Memory B cell (primary cell): ENCODE measurements around the gene ZNF805.
"Not testable (repeated sequence)": the region's sequence is repeated elsewhere in the genome, so short reads cannot be mapped to it uniquely, and the experiment has no call there.

Source experiments
- ATAC-seq: fragments of 150-1000 bp; cut with Tn5 transposase; 2 replicates; pipeline ENCODE4 v1.10.0; 2021; ENCODE audit warnings: low read depth, mild to moderate bottlenecking, moderate library complexity
- DNase-seq, 2 donors: peaks; one replicate each; pipeline ENCODE4 v3.0.0; 2022; ENCODE audit warnings: low spot score in 2 of 2
- H3K27ac Mint-ChIP-seq: one replicate; pipeline ENCODE4 v1.8.0; 2022; ENCODE audit warnings: mild to moderate bottlenecking, moderate library complexity, mixed read lengths
- H3K27me3 Mint-ChIP-seq: one replicate; pipeline ENCODE4 v1.8.0; 2022; ENCODE audit warnings: mixed read lengths
- H3K36me3 Mint-ChIP-seq: one replicate; pipeline ENCODE4 v1.8.0; 2022; ENCODE audit warnings: mild to moderate bottlenecking, mixed read lengths
- H3K4me1 Mint-ChIP-seq: one replicate; pipeline ENCODE4 v1.8.0; 2022; ENCODE audit warnings: mixed read lengths
- H3K4me3 Mint-ChIP-seq: one replicate; pipeline ENCODE4 v1.8.0; 2022; ENCODE audit warnings: mild to moderate bottlenecking, moderate library complexity, mixed read lengths
- H3K9me3 Mint-ChIP-seq: one replicate; pipeline ENCODE4 v1.8.0; 2022; ENCODE audit warnings: mixed read lengths

ZNF805 gene

GRCh38 chr19:57244513-57244912, 4.1 kb downstream of the ZNF805 start:
- ATAC-seq (no peak), DNase-seq (no peak)
- no peaks in the 10 kb centered on the region for H3K9me3 Mint-ChIP-seq
- no peaks in the 10 kb centered on the region for H3K27me3 Mint-ChIP-seq
- peaks cover 21% of the 10 kb centered on the region for H3K4me1 Mint-ChIP-seq
- H3K27ac Mint-ChIP-seq = peak overlapping the region; percentile 47
- H3K36me3 Mint-ChIP-seq = peaks cover 21% of the 10 kb centered on the region
- no peak overlapping the region for H3K4me3 Mint-ChIP-seq

GRCh38 chr19:57245066-57245465, 4.6 kb downstream of the ZNF805 start:
- Mint-ChIP-seq H3K27ac (peak overlapping the region; percentile 47), H3K27me3 (no peaks in the 10 kb centered on the region), H3K4me3 (no peak overlapping the region), H3K9me3 (no peaks in the 10 kb centered on the region), H3K4me1 (peaks cover 22% of the 10 kb centered on the region), H3K36me3 (peaks cover 23% of the 10 kb centered on the region)
- DNase-seq (no peak), ATAC-seq (no peak)

DNA sequence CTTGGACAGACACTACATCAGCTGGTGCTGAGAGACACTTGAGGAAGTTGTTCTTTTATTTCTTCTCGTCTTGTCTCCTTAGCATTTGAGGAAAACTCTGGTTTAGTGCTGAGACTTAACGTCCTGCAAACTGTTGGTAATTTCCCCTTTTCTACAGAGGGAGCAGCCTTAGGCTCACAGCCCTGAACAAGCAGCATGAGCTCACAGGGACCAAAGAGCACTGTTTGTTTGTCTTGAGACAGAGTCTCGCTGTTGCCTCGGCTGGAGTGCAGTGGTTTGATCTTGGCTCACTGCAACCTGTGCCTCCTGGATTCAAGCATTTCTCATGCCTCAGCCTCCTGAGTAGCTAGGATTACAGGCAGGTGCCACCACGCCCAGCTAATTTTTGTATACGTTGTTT, 5.5 kb downstream of the ZNF805 start:
- ATAC-seq (no peak), DNase-seq (no peak)
- Mint-ChIP-seq H3K27me3 (no peaks in the 10 kb centered on the region), H3K36me3 (peaks cover 30% of the 10 kb centered on the region), H3K9me3 (no peaks in the 10 kb centered on the region), H3K4me3 (no peak overlapping the region), H3K4me1 (peaks cover 22% of the 10 kb centered on the region), H3K27ac (no peak overlapping the region)

DNA sequence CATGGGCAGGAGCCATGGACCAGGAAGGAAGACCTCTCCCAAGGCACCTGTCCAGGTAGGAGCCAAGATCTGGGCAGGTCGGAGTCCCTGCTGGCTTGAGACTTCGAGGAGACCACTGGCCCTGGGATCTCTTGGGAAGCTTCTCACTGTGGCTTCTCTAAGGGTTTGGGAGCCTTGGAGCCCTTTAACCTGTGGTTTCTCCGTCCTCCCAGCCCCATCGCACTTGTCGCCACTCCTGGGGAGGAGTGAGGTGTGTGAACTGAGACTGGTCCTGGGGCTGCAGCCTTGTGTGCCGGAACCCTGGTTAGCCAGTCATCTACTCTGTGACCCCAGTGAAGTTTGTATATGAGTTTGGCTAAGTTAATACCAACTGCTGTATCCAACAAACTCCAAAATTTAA, 8.2 kb downstream of the ZNF805 start:
- Mint-ChIP-seq H3K27me3 (no peaks in the 10 kb centered on the region), H3K4me3 (no peak overlapping the region), H3K27ac (no peak overlapping the region), H3K4me1 (peaks cover 10% of the 10 kb centered on the region), H3K9me3 (no peaks in the 10 kb centered on the region), H3K36me3 (peaks cover 48% of the 10 kb centered on the region)
- DNase-seq = no peak
- no peak for ATAC-seq

DNA sequence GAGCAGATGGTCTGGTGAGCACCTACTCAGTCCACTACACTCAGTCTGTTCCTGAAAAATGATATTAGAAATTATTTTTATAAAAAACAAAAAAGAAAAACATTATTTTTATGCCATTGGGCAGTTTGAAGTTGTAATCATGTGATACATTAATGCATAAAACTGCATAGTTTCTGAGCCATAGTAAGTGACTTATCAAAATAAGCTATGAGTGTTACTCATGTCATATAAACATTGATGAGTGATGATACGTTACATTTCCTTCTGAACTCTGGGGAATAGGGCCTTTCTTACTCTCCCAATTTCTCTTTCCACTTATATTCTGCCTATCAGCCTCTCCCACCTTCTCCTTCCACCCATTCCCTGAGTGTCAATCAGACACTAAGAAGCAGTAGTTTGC, 8.9 kb downstream of the ZNF805 start:
- Mint-ChIP-seq H3K36me3 (peaks cover 53% of the 10 kb centered on the region), H3K27ac (no peak overlapping the region), H3K4me1 (peaks cover 10% of the 10 kb centered on the region), H3K4me3 (no peak overlapping the region), H3K27me3 (no peaks in the 10 kb centered on the region), H3K9me3 (no peaks in the 10 kb centered on the region)
- ATAC-seq (no peak), DNase-seq (no peak)

DNA sequence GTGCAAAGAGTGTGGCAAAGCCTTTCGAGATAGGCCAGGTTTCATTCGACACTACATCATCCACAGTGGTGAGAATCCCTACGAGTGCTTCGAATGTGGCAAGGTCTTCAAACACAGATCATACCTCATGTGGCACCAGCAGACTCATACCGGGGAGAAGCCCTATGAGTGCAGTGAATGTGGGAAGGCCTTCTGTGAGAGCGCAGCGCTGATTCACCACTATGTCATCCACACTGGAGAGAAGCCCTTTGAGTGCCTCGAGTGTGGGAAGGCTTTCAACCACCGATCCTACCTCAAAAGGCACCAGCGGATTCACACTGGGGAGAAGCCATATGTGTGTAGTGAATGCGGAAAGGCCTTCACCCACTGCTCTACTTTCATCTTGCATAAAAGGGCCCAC, 13.3 kb downstream of the ZNF805 start:
- not testable (repeated sequence) for H3K4me1 Mint-ChIP-seq, H3K4me3 Mint-ChIP-seq, H3K27me3 Mint-ChIP-seq, H3K9me3 Mint-ChIP-seq, ATAC-seq, DNase-seq, H3K27ac Mint-ChIP-seq
- peaks cover 43% of the 10 kb centered on the region for H3K36me3 Mint-ChIP-seq

DNA sequence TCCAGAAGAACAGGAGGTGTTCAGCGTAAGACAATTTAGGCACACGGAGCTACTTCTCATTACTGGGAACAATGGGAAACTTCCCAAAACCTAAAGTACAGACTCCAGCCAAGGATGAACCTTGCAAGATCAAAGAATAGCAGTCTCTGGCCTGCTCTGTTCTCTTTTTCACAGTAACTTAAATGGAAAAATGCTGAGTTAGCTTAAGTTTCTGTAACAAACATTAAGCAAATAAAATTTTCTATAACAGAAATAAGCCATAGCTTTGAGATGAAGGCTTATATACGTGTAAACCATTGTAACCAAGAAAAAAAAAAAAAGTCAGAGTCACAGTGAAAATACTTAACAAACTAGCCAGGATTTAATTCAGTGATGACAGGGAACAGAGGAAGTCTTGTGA, 21.6 kb downstream of the ZNF805 start:
- no peak overlapping the region for H3K27ac Mint-ChIP-seq
- ATAC-seq (no peak), DNase-seq (no peak)
- H3K4me1 Mint-ChIP-seq = peaks cover 13% of the 10 kb centered on the region
- H3K27me3 Mint-ChIP-seq = no peaks in the 10 kb centered on the region
- peaks cover 1% of the 10 kb centered on the region for H3K9me3 Mint-ChIP-seq
- H3K4me3 Mint-ChIP-seq = no peak overlapping the region
- peaks cover 31% of the 10 kb centered on the region for H3K36me3 Mint-ChIP-seq

GRCh38 chr19:57263244-57263741, 22.9 kb downstream of the ZNF805 start:
- H3K9me3 Mint-ChIP-seq = peaks cover 1% of the 10 kb centered on the region
- H3K4me1 Mint-ChIP-seq = peaks cover 16% of the 10 kb centered on the region
- H3K4me3 Mint-ChIP-seq = no peak overlapping the region
- no peak overlapping the region for H3K27ac Mint-ChIP-seq
- DNase-seq = no peak
- no peak for ATAC-seq
- H3K36me3 Mint-ChIP-seq = peaks cover 28% of the 10 kb centered on the region
- H3K27me3 Mint-ChIP-seq = no peaks in the 10 kb centered on the region

DNA sequence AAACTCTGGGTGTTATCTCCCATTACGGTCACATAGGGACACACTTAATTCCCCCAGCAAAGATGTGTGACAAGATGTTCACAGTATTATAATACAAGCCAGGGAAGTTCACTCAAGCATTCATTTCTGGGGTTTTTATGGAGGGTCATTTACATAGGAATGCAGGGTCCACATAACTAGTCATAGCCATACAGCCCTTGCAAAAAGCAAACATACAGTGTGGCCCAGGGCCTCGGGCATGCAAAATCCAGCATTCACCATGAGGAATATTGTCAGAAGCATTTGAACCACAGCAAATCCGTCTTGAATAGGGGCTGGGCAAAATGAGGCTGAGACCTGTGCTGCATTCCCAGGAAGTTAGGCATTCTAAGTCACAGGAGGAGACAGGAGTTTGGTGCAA, 26.9 kb downstream of the ZNF805 start:
- no peaks in the 10 kb centered on the region for H3K27me3 Mint-ChIP-seq
- H3K4me3 Mint-ChIP-seq = no peak overlapping the region
- no peak for ATAC-seq
- DNase-seq = no peak
- peaks cover 35% of the 10 kb centered on the region for H3K4me1 Mint-ChIP-seq
- H3K27ac Mint-ChIP-seq = no peak overlapping the region
- peaks cover 12% of the 10 kb centered on the region for H3K36me3 Mint-ChIP-seq
- H3K9me3 Mint-ChIP-seq = peaks cover 3% of the 10 kb centered on the region

GRCh38 chr19:57269515-57270250, 29.3 kb downstream of the ZNF805 start:
- H3K4me3 Mint-ChIP-seq = peak overlapping the region; percentile 76
- H3K27me3 Mint-ChIP-seq = no peaks in the 10 kb centered on the region
- ATAC-seq (peak; percentile 85), DNase-seq (peak in 1 of 2 donors; percentile 18)
- H3K9me3 Mint-ChIP-seq = peaks cover 3% of the 10 kb centered on the region
- peaks cover 18% of the 10 kb centered on the region for H3K36me3 Mint-ChIP-seq
- H3K27ac Mint-ChIP-seq = peak overlapping the region; percentile 85
- peaks cover 39% of the 10 kb centered on the region for H3K4me1 Mint-ChIP-seq

- DNase-seq (no peak), ATAC-seq (no peak)
- H3K4me3 Mint-ChIP-seq = no peak overlapping the region
- no peak overlapping the region for H3K27ac Mint-ChIP-seq
- H3K4me1 Mint-ChIP-seq = peaks cover 34% of the 10 kb centered on the region
- H3K36me3 Mint-ChIP-seq = peaks cover 14% of the 10 kb centered on the region
- peaks cover 1% of the 10 kb centered on the region for H3K9me3 Mint-ChIP-seq
- no peaks in the 10 kb centered on the region for H3K27me3 Mint-ChIP-seq
These were observed 30.8 kb downstream of the ZNF805 start for GRCh38 chr19:57271280-57271679.

GRCh38 chr19:57273014-57273413, 32.6 kb downstream of the ZNF805 start:
- ATAC-seq = no peak
- Mint-ChIP-seq H3K27me3 (no peaks in the 10 kb centered on the region), H3K9me3 (peaks cover 1% of the 10 kb centered on the region), H3K36me3 (peaks cover 11% of the 10 kb centered on the region), H3K27ac (no peak overlapping the region), H3K4me3 (no peak overlapping the region), H3K4me1 (peaks cover 27% of the 10 kb centered on the region)
- DNase-seq = no peak

DNA sequence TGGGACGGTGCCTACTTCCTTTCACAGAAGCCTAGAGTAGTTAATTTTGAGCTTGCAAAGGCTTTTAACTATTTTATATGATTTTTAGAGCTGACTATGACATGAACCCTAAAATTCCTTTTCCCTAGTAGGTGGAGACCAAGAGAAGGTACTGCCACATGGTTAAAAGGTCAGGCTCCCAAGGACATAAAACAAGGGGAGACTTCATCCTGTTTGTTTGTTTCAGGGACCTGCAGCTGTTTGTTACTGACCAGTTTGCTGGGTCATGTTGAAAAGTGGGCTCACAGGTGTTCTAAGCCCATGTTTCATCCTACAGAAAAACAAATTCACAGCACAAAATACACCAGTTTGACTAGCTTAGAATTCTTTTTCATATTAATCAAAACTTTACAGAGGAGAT, 36.0 kb downstream of the ZNF805 start:
- no peak overlapping the region for H3K27ac Mint-ChIP-seq

GRCh38 chr19:57278481-57278880, 38.0 kb downstream of the ZNF805 start:
- H3K27me3 Mint-ChIP-seq, H3K27ac Mint-ChIP-seq, DNase-seq, H3K9me3 Mint-ChIP-seq, H3K36me3 Mint-ChIP-seq, H3K4me3 Mint-ChIP-seq, ATAC-seq: not testable (repeated sequence)
- peaks cover 24% of the 10 kb centered on the region for H3K4me1 Mint-ChIP-seq

More for the DNA sequence above, 36.0 kb downstream of the ZNF805 start:
- Mint-ChIP-seq H3K36me3 (peaks cover 9% of the 10 kb centered on the region), H3K9me3 (no peaks in the 10 kb centered on the region), H3K4me3 (no peak overlapping the region), H3K4me1 (peaks cover 14% of the 10 kb centered on the region), H3K27me3 (no peaks in the 10 kb centered on the region)
- ATAC-seq = no peak
- DNase-seq = no peak
